Kidney (tissue), 14 donors: ENCODE measurements around the gene MEGF11. TPM values are rescaled to one million over a fixed set of nuclear protein-coding genes. Genes with fewer than 3 reads are reported as not detected.
A peak's percentile ranks its signal among the peaks of the same experiment; 100 is the strongest.

Source experiments
- DNase-seq, 5 donors: peaks; one replicate each; pipeline ENCODE4 v3.0.0-alpha.2; 2013 to 2020
- FAIRE-seq: peaks from 2 replicates; lab custom pipeline; 2012; peaks lifted over from hg19 to GRCh38; lab: Jason Lieb, UNC
- H3K27ac ChIP-seq, 2 donors: one replicate each; pipeline ENCODE4 v1.7.0; 2013; ENCODE audit warnings: low read depth in 2 of 2, low read length in 2 of 2, inconsistent platforms in 1 of 2
- H3K27me3 ChIP-seq: one replicate; pipeline ENCODE4 v1.7.1; 2013; ENCODE audit warnings: low read length, inconsistent platforms; ENCODE audit not compliant: control insufficient read depth, insufficient read depth
- H3K36me3 ChIP-seq, 3 donors: one replicate each; pipeline versions ENCODE4 v1.7.0 to v1.7.1; 2013; ENCODE audit warnings: low read length in 3 of 3, control low read depth in 1 of 3, inconsistent platforms in 1 of 3; ENCODE audit not compliant: insufficient read depth in 3 of 3, control insufficient read depth in 2 of 3
- H3K4me1 ChIP-seq, 3 donors: one replicate each; pipeline versions ENCODE4 v1.7.0 to v1.7.1; 2013; ENCODE audit warnings: low read length in 3 of 3, inconsistent platforms in 1 of 3, low read depth in 1 of 3; ENCODE audit not compliant: control insufficient read depth in 2 of 3, insufficient read depth in 2 of 3
- H3K4me3 ChIP-seq, 3 donors: one replicate each; pipeline versions ENCODE4 v1.7.0 to v1.8.1; 2013; ENCODE audit warnings: low read length in 3 of 3, control low read depth in 1 of 3, inconsistent platforms in 1 of 3
- H3K9ac ChIP-seq, 3 donors: one replicate each; pipeline versions ENCODE4 v1.7.0 to v1.7.1; 2013; ENCODE audit warnings: low read length in 3 of 3, control low read depth in 1 of 3, inconsistent platforms in 1 of 3
- H3K9me3 ChIP-seq, 3 donors: one replicate each; pipeline versions ENCODE4 v1.7.0 to v1.7.1; 2013; ENCODE audit warnings: low read length in 3 of 3, control low read depth in 1 of 3, inconsistent platforms in 1 of 3; ENCODE audit not compliant: control insufficient read depth in 2 of 3, insufficient read depth in 1 of 3
- CTCF ChIP-seq: IDR thresholded peaks from 3 replicates; pipeline ENCODE4 v1.5.1; 2012; ENCODE audit warnings: mild to moderate bottlenecking, moderate library complexity, borderline replicate concordance; ENCODE audit not compliant: insufficient read depth; ENCODE audit errors: extremely low read depth
- intact Hi-C: fragments of 100-400 bp; cut with DNase I; formaldehyde crosslinking; loops from one replicate; pipeline ENCODE4 v1.11.1; 2022
- polyA plus RNA-seq: library from polyadenylated mRNA; stranded (reverse); fragments of 350-450 nt; fragmentation: Illumina TruSeq; extraction: RNeasy Lipid Tissue Mini Kit (QIAGEN cat#74804); gene quantifications from one replicate; pipeline ENCODE4 v1.2.3, GENCODE V29; 2014; ENCODE audit warnings: low read depth, low replicate concordance; ENCODE audit not compliant: insufficient read depth
- total RNA-seq: library from RNA; stranded (reverse); fragmentation: NEBNext Ultra II Directional; extraction: Animal tissue kit (Norgen Biotek cat#: 25700); gene quantifications from one replicate; pipeline ENCODE4 v1.2.1, GENCODE V29; 2021
- donor health status: control.
- donor health status: control.
- donor health status: control.
- donor health status: control.
- donor health status: control.
- donor health status: DM: yes; HTN: yes; CAD: no.
- donor health status: Normal renal cell carcinoma (clear cell type).

Gene MEGF11
- total and polyA plus RNA-seq, 2 donors from 2014 or later, result 10.4 to 41.8 TPM

DNA sequence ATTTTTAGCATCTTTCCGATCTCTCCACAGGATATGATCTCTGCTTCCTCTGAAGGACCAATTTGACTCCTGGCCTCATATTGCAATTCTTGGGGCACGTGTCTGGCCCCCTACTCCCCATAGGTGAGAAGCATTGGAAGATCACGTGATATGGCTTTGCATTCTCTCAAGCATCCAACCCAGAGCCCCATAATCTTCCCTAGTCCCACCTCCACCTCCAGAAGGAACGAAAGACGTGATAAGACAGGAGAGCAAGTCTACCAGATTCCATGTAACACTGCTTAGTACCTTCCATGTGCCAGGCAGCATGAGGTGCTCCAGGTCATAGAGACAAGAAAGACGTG, 176.3 kb downstream of the MEGF11 start:
- H3K4me3 ChIP-seq, result no peak overlapping the region
- no peaks in the 10 kb centered on the region for H3K36me3 ChIP-seq
- DNase-seq (no peak), FAIRE-seq (no peak)
- H3K9me3 ChIP-seq, result no peaks in the 10 kb centered on the region
- no peak overlapping the region for H3K9ac ChIP-seq
- H3K27me3 ChIP-seq, result no peaks in the 10 kb centered on the region
- no peak for TF ChIP-seq CTCF
- intact Hi-C loops, result no loop called here
- no peaks in the 10 kb centered on the region for H3K4me1 ChIP-seq
- no peak overlapping the region for H3K27ac ChIP-seq

DNA sequence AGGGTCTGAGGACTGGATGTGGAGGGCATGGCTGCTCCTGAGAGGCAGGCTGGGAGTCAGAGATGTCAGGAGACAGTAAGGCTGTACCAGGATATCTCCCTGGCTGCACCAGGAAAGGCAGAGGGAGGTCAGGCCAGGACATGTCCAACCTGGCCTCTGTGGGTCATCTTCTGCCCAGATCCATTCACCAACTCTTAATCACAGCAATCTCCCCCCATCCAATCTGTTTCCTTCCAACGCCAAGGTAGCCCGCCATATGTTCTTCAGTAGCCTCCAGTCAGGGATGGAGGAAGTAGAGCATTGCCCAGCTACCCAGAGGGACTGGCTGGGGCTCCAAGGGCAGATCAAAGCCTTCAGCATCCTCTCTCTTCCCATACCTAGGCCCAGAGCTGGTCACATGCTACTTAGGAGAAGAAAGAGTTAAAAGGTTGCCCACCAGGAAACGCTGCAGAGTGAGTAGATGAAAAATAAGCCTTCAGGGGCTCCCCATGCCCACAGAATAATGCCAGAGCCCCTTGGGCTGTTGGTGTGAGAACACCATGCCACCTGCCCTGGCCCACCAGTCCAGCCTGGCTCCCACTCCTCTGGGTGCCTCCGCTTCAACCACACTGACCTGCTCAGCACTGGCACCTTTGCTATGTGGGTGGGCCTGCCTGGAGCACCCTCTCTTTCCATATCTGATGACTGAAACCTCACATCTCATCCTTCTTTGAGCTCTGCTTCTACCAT, 176.8 kb downstream of the MEGF11 start:
- H3K36me3 ChIP-seq, result no peaks in the 10 kb centered on the region
- no peaks in the 10 kb centered on the region for H3K4me1 ChIP-seq
- DNase-seq, result peak in 1 of 5 donors; percentile 16
- intact Hi-C loops, result no loop called here
- no peaks in the 10 kb centered on the region for H3K9me3 ChIP-seq
- H3K27ac ChIP-seq, result no peak overlapping the region
- no peak for FAIRE-seq
- H3K27me3 ChIP-seq, result no peaks in the 10 kb centered on the region
- no peak overlapping the region for H3K9ac ChIP-seq
- H3K4me3 ChIP-seq, result no peak overlapping the region
- no peak for TF ChIP-seq CTCF

DNA sequence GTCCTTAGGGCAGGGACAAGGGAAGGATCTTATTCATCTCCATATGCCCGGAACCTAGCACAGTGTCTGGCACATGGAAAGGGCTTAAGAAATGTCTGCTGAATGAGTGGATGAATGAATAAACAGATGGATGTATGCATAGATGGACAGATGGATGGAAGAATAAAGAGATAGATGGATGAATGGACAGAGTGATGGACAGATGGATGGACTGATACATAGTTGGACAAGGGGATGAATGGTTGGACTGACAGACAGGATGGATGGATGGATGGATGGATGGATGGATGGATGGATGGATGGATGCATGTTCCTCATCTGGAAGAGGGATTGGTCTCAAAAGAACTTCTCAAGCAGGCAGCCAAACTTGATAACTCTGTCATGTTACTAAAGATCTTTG, 177.6 kb downstream of the MEGF11 start:
- Histone ChIP-seq H3K4me3 (no peak overlapping the region), H3K4me1 (no peaks in the 10 kb centered on the region), H3K9me3 (no peaks in the 10 kb centered on the region), H3K27ac (no peak overlapping the region), H3K27me3 (no peaks in the 10 kb centered on the region), H3K36me3 (no peaks in the 10 kb centered on the region), H3K9ac (no peak overlapping the region)
- TF ChIP-seq CTCF, result no peak
- DNase-seq (no peak), FAIRE-seq (no peak)
- intact Hi-C loops, result no loop called here
